Activated naive CD4-positive, alpha-beta T cell treated with anti-CD3 and anti-CD28 coated beads, Interleukin-2, amount 50 U/mL, for 72 hours (primary cell): ENCODE data around the gene BICDL1. TPM values are rescaled to one million over a fixed set of nuclear protein-coding genes. Genes with fewer than 3 reads are reported as not detected.
A peak's percentile ranks its signal among the peaks of the same experiment; 100 is the strongest.
"Not testable (repeated sequence)": the region's sequence is repeated elsewhere in the genome, so short reads cannot be mapped to it uniquely, and the experiment has no call there.

ENCODE experiments used
- ATAC-seq, 2 donors: fragments of 150-1000 bp; cut with Tn5 transposase; 2 replicates each; pipeline ENCODE4 v1.10.0; 2021; ENCODE audit warnings: mild to moderate bottlenecking in 2 of 2, moderate library complexity in 2 of 2
- DNase-seq, 2 donors: peaks; one replicate each; pipeline ENCODE4 v3.0.0; 2021 to 2022; ENCODE audit warnings: low spot score in 2 of 2
- H3K27ac Mint-ChIP-seq, 2 donors: one replicate each; pipeline ENCODE4 v1.8.0; 2022; ENCODE audit warnings: mild to moderate bottlenecking in 2 of 2, mixed read lengths in 2 of 2
- H3K36me3 Mint-ChIP-seq, 2 donors: one replicate each; pipeline ENCODE4 v1.8.0; 2022; ENCODE audit warnings: mixed read lengths in 2 of 2
- H3K9me3 Mint-ChIP-seq, 2 donors: one replicate each; pipeline ENCODE4 v1.8.0; 2022; ENCODE audit warnings: mixed read lengths in 2 of 2
- total RNA-seq, 2 donors: library from RNA; stranded (reverse); gene quantifications; one replicate each; pipeline ENCODE4 v1.2.3, GENCODE V29; 2022

Gene BICDL1
- total RNA-seq, 2 donors from 2014 or later, result 92.5 to 158 TPM

DNA sequence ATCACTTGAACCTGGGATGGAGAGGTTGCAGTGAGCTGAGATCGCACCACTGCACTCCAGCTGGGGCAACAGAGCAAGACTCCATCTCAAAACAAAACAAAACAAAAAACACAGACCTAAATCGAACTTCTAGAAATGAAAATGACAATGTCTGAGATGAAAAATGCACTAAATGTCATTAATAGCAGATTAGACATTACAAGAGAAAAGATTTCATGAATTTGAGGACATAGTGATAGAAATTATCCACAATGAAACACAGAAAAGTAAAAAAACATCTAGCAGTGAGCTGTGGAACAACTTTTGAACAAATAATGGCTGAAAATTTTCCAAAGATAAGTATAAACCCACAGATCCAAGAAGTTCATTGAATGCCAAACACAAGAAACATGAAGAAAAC lies 35.2 kb downstream of the BICDL1 start:
- DNase-seq (no peak), ATAC-seq (no peak)
- no peak overlapping the region for H3K27ac Mint-ChIP-seq
- peaks cover 0 to 8% of the 10 kb centered on the region in 2 donors for H3K9me3 Mint-ChIP-seq
- peaks cover 19 to 45% of the 10 kb centered on the region in 2 donors for H3K36me3 Mint-ChIP-seq

- ATAC-seq (no peak), DNase-seq (no peak)
- H3K36me3 Mint-ChIP-seq, result peaks cover 19 to 45% of the 10 kb centered on the region in 2 donors
- peaks cover 0 to 8% of the 10 kb centered on the region in 2 donors for H3K9me3 Mint-ChIP-seq
- no peak overlapping the region for H3K27ac Mint-ChIP-seq
These were observed 36.6 kb downstream of the BICDL1 start for GRCh38 chr12:120025640-120026039.

- ATAC-seq (peak; percentile 30 to 70), DNase-seq (no peak)
- peaks cover 0 to 16% of the 10 kb centered on the region in 2 donors for H3K36me3 Mint-ChIP-seq
- peak overlapping the region; percentile 71 to 79 for H3K27ac Mint-ChIP-seq
- H3K9me3 Mint-ChIP-seq, result no peaks in the 10 kb centered on the region
These were observed 43.2 kb downstream of the BICDL1 start for GRCh38 chr12:120032242-120032641.

GRCh38 chr12:120037851-120038250 lies 48.8 kb downstream of the BICDL1 start:
- Mint-ChIP-seq H3K36me3 (peaks cover 14% of the 10 kb centered on the region in 2 donors), H3K27ac (no peak overlapping the region), H3K9me3 (no peaks in the 10 kb centered on the region)
- ATAC-seq (no peak), DNase-seq (no peak)

DNA sequence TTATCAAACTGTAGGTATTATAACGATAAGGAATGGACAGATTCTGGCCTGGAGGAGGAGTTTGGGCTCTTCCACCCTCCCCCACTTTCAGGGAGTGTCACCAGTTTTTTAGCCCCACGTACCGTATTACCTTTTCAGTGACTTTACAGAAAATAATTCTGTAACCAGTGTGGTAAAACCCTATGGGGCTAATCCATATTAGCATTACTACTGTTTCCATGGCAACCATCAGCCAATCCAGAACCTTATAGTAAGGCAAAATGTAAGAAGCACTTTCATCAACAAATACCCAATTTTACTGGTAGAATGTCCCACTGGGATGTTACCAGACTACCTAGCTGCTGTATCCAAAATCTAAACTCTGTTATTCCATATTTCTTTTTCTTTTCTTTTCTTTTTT lies 50.7 kb downstream of the BICDL1 start:
- no peak for ATAC-seq
- no peak for DNase-seq
- Mint-ChIP-seq H3K36me3 (peaks cover 14 to 26% of the 10 kb centered on the region in 2 donors), H3K27ac (no peak overlapping the region), H3K9me3 (no peaks in the 10 kb centered on the region)

- peak overlapping the region; percentile 77 to 81 for H3K27ac Mint-ChIP-seq
- peaks cover 14 to 28% of the 10 kb centered on the region in 2 donors for H3K36me3 Mint-ChIP-seq
- H3K9me3 Mint-ChIP-seq, result no peaks in the 10 kb centered on the region
- DNase-seq (no peak), ATAC-seq (peak; percentile 28 to 33)
These were observed 52.6 kb downstream of the BICDL1 start for GRCh38 chr12:120041386-120042231.

DNA sequence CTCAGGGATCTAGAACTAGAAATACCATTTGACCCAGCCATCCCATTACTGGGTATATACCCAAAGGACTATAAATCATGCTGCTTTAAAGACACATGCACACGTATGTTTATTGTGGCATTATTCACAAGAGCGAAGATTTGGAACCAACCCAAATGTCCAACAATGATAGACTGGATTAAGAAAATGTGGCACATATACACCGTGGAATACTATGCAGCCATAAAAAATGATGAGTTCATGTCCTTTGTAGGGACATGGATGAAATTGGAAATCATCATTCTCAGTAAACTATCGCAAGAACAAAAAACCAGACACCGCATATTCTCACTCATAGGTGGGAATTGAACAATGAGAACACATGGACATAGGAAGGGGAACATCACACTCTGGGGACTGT lies 56.3 kb downstream of the BICDL1 start:
- ATAC-seq, H3K27ac Mint-ChIP-seq, DNase-seq, H3K9me3 Mint-ChIP-seq: not testable (repeated sequence)
- H3K36me3 Mint-ChIP-seq, result peaks cover 14 to 33% of the 10 kb centered on the region in 2 donors

GRCh38 chr12:120047072-120047471 lies 58.0 kb downstream of the BICDL1 start:
- H3K27ac Mint-ChIP-seq, result peak overlapping the region in 1 of 2 donors; percentile 18
- peaks cover 7 to 33% of the 10 kb centered on the region in 2 donors for H3K36me3 Mint-ChIP-seq
- H3K9me3 Mint-ChIP-seq, result peaks cover 0 to 1% of the 10 kb centered on the region in 2 donors
- no peak for ATAC-seq
- no peak for DNase-seq

GRCh38 chr12:120048263-120048662 lies 59.2 kb downstream of the BICDL1 start:
- no peak for DNase-seq
- Mint-ChIP-seq H3K36me3 (peaks cover 7 to 36% of the 10 kb centered on the region in 2 donors), H3K27ac (peak overlapping the region in 1 of 2 donors; percentile 83), H3K9me3 (peaks cover 0 to 4% of the 10 kb centered on the region in 2 donors)
- no peak for ATAC-seq

GRCh38 chr12:120049426-120049825 lies 60.4 kb downstream of the BICDL1 start:
- ATAC-seq (no peak), DNase-seq (no peak)
- H3K36me3 Mint-ChIP-seq, result peaks cover 11 to 32% of the 10 kb centered on the region in 2 donors
- H3K27ac Mint-ChIP-seq, result peak overlapping the region in 1 of 2 donors; percentile 32
- peaks cover 0 to 4% of the 10 kb centered on the region in 2 donors for H3K9me3 Mint-ChIP-seq

- no peak for DNase-seq
- H3K36me3 Mint-ChIP-seq, result peaks cover 11 to 27% of the 10 kb centered on the region in 2 donors
- H3K9me3 Mint-ChIP-seq, result peaks cover 0 to 4% of the 10 kb centered on the region in 2 donors
- H3K27ac Mint-ChIP-seq, result no peak overlapping the region
- ATAC-seq, result no peak
These were observed 62.5 kb downstream of the BICDL1 start for GRCh38 chr12:120051535-120051934.

DNA sequence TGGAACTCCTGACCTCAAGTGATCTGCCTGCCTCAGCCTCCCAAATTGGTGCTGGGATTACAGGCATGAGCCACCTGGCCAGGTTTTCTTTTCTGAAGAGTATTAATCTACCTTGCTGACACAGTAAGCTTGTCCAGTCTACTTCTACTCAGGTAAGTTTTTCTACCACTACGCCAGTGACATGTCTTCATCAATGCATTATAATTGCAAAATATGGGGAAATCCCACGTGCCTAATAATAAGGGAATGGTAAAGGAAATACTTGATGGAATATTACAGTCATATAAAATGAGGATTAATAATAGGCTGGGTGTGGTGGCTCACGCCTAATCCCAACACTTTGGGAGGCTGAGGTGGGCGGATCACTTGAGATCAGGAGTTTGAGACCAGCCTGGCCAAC lies 65.3 kb downstream of the BICDL1 start:
- H3K27ac Mint-ChIP-seq, result no peak overlapping the region
- DNase-seq (no peak), ATAC-seq (no peak)
- peaks cover 0 to 4% of the 10 kb centered on the region in 2 donors for H3K9me3 Mint-ChIP-seq
- peaks cover 11 to 27% of the 10 kb centered on the region in 2 donors for H3K36me3 Mint-ChIP-seq

- DNase-seq (no peak), ATAC-seq (no peak)
- H3K27ac Mint-ChIP-seq, result peak overlapping the region in 1 of 2 donors; percentile 55
- H3K36me3 Mint-ChIP-seq, result peaks cover 11 to 21% of the 10 kb centered on the region in 2 donors
- H3K9me3 Mint-ChIP-seq, result peaks cover 0 to 4% of the 10 kb centered on the region in 2 donors
These were observed 66.4 kb downstream of the BICDL1 start for GRCh38 chr12:120055231-120056000.

DNA sequence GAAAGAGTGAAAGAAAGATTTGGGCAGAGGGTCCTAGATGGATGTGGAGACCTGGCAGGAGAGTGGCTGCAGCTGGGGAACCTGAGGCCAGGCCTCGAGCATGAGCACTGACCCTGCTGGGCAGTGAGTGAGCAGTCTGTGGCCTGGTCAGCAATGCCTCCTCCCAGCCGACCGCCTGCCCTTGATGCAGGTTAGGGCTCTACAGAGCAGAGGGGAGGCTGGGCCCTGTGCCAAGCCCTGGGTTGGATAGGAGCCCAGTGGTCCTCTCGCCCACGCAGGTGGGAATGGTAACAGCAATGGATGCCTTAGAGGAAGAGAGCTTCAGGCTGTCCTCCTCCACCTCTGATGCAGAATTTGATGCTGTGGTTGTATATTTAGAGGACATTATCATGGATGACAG lies 67.7 kb downstream of the BICDL1 start:
- Mint-ChIP-seq H3K27ac (peak overlapping the region in 1 of 2 donors; percentile 85), H3K36me3 (peaks cover 15 to 17% of the 10 kb centered on the region in 2 donors), H3K9me3 (peaks cover 0 to 4% of the 10 kb centered on the region in 2 donors)
- ATAC-seq (no peak), DNase-seq (no peak)

GRCh38 chr12:120060196-120060595 lies 71.2 kb downstream of the BICDL1 start:
- peaks cover 11 to 18% of the 10 kb centered on the region in 2 donors for H3K36me3 Mint-ChIP-seq
- ATAC-seq, result peak in 1 of 2 donors; percentile 22
- peak overlapping the region in 1 of 2 donors; percentile 59 for H3K27ac Mint-ChIP-seq
- DNase-seq, result no peak
- H3K9me3 Mint-ChIP-seq, result no peaks in the 10 kb centered on the region

GRCh38 chr12:120060717-120061116 lies 71.7 kb downstream of the BICDL1 start:
- DNase-seq, result no peak
- H3K27ac Mint-ChIP-seq, result no peak overlapping the region
- peaks cover 13 to 24% of the 10 kb centered on the region in 2 donors for H3K36me3 Mint-ChIP-seq
- no peaks in the 10 kb centered on the region for H3K9me3 Mint-ChIP-seq
- ATAC-seq, result no peak
